ENCODE data around the gene IDUA.
"Not testable (repeated sequence)": the region's sequence is repeated elsewhere in the genome, so short reads cannot be mapped to it uniquely, and the experiment has no call there.

The IDUA gene

GRCh38 chr4:986879-987623 lies at the start of gene IDUA:
TSS of gene IDUA (plus strand) at chr4:987044. CDS start at chr4:987085, 41 bp downstream.
- peak; percentile 91 for DNase-seq (ENCODE audit: low spot score)

- not testable (repeated sequence) for DNase-seq (ENCODE audit: low spot score)
Measured at GRCh38 chr4:939508-939907, 47.3 kb upstream of the IDUA start.

DNA sequence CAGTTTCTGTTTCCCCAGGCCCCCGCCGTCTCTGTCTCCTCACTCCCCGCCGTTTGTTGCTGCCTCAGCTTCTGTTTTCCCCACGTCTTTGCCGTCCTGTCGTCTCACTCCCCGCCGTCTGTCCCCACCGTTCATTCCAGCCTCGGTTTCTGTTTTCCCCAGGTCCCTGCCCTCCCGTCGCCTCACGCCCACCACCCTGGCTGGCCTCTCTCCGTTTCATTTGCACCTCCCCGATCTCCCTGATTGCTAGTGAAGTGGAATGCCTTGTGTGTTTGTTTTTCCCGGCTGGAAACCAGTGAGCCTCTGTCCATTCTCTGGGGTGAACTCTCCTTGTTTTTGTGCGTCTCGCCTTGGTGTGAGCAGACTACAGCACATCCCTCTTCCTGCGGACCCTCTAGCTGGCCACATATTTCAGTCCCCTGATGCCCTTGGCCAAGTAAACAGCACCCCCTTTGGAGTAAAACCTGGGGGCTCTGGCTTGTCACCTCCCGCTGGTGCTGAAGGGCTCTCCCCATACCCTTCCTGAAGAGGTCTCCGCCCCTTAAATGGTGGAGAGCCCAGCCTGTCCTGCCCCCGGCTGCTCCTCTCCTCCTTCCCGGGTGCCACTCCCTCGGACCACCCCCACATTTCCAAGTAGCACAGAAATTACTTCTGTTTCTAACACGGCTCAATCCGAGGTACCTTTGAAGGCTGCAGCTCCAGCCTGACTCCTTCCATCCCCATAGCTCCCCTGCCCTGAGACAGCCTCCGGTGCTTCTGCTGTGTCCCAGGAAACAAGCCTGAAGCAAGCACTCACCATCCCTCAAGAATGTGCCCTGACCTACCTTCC lies 41.4 kb upstream of the IDUA start:
- no peak for DNase-seq (ENCODE audit: low spot score)

DNA sequence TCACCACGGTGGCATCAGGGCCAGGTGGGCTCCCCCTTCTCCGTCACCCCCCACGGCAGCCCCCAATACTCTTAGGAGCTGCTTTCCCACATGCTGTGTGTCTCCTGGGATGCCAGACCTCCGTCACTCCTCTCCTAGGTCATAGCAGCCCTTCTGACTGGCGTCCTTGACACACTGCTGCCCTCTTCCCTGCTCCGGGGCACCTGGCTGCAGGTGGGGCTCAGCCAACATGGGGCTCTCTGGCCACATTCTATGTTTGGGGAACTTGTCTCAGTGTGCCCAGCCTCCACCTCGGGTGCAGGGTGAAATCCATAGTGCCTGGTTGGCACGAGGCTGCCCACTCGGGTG lies 40.8 kb upstream of the IDUA start:
- no peak for DNase-seq (ENCODE audit: low spot score)

DNA sequence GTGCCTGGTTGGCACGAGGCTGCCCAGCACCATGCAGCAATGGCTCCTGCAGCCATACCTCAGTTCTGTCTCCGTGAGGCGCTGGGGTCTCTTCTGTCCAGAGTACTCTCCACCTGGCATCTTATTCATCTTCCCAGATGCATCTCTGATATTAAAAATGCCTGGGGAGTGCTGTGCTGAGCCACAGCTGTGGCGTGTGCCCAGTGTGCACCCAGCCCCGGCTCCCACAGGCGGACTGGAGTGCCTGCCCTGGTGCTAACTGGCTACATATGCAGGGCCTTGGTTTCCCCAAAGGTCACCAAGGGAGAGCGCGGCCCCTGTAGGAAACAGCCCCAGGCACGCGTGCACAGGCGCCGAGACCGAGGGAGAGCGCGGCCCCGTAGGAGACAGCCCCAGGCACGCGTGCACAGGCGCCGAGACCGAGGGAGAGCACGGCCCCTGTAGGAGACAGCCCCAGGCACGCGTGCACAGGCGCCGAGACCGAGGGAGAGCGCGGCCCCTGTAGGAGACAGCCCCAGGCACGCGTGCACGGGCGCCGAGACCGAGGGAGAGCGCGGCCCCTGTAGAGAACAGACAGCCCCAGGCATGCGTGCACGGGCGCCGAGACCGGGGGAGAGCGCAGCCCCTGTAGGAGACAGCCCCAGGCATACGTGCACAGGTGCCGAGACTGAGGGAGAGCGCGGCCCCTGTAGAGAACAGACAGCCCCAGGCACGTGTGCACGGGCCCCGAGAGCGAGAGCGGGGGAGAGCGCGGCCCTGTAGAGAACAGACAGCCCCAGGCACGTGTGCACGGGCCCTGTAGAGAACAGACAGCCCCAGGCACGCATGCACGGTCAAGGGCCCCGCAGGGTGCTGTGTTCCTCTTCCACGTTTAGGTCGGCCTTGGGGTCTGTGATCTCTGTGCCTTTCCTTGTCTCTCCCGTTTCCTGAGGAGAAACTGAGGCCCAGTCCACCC lies 40.0 kb upstream of the IDUA start:
- no peak for DNase-seq (ENCODE audit: low spot score)

GRCh38 chr4:947491-947971 lies 39.3 kb upstream of the IDUA start:
- DNase-seq (ENCODE audit: low spot score), result no peak

DNA sequence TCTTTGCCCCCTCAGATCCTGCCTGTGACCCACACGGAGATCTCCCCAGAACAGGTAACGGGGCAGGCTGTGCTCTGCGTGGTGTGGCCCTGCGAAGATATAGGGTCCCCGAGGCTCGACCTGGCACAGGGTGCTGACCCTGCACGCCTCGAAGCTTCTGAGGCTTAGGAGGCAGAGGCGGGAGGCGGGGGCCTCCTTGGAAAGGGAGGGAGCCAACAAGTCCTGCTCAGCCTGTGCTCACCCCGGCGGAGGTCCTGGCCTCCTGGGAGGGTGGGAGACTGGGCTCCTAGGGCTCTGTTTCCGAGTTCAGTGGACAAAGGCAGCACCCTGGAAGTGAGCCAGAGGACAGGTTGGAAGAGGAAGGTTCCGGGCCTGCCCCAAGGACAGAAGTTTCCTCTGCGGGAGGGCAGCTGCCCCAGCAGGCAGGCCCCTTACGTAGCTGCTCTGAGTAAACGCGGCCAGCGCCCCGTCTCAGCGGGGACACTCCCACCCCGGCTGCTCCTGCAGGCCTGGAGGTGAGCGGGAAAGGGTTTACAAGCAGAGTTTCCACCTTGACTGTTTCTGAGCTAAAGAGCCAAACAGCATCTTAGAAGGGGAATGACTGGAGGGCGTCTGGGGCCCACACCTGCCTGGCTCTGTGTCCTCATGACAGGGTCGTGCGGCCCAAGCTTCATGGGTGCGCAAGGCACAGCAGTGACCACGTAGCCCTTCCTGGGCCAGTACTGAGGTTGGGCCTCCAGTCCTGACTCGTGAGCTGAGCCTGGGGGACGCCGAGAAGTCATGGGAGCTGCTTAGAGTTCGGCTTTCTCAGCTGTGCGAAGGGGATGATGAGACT lies 38.5 kb upstream of the IDUA start:
- DNase-seq (ENCODE audit: low spot score), result no peak

- no peak for DNase-seq (ENCODE audit: low spot score)
Measured at GRCh38 chr4:948936-949300, 37.9 kb upstream of the IDUA start.

GRCh38 chr4:949656-950055 lies 37.2 kb upstream of the IDUA start:
- DNase-seq (ENCODE audit: low spot score), result no peak

GRCh38 chr4:950136-951020 lies 36.5 kb upstream of the IDUA start:
- no peak for DNase-seq (ENCODE audit: low spot score)

GRCh38 chr4:951186-951585 lies 35.7 kb upstream of the IDUA start:
- DNase-seq (ENCODE audit: low spot score), result no peak

DNA sequence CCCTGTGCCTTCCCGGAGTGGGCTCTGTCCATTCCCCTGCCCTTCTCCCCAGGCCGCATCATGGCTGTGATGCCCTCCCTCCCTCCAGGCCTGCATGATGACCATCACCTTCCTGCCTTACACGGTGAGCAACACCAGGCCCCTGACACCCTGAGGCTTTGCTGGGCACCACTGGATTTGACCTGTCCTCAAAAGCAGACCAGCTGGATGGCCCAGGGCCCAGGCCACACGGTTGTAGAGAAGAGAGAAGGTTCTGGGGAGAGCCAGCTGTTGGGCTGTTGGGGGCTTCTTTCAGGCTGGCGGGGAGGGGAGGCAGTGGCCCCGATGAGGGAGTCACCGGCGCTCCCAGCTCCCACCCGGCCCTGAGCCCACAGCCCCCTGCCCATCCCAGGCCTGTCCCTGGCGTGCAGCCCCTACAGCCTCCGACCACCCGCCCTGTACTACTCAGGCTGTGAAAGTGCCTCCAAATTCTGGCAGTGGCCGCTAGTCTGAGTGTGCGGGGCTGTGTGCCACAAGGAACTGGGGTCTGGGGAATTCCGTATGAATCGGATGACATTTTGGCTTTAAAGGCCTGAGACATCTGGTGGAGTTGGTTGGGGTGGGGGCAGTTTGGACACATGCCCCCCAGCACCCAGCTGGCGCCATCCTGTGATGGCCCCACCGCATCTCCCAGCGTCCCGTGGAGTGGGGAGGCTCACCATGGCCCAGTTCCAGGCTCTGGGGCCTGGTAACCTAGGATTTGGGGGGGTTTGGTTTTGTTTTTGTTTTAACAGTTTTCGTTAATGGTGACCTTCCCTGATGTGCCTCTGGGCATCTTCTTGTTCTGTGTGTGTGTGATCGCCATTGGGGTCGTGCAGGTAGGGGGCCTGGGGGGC lies 35.0 kb upstream of the IDUA start:
- DNase-seq (ENCODE audit: low spot score), result no peak

- no peak for DNase-seq (ENCODE audit: low spot score)
Measured at GRCh38 chr4:952881-953573, 33.8 kb upstream of the IDUA start.

DNA sequence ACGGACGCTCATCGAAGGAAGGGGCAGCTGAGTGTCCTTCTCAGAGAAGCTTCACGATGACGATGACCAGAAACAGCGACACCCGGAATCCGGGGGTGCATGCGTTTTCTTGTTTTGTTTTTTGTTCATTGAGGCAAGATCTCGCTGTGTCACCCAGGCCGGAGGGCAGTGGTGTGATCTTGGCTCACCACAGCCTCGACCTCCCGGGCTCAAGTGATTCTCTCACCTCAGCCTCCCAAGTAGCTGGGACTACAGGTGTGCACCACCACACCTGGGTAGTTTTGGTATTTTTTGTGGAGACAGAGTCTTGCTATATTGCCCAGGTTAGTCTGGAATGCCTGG lies 33.3 kb upstream of the IDUA start:
- no peak for DNase-seq (ENCODE audit: low spot score)

DNA sequence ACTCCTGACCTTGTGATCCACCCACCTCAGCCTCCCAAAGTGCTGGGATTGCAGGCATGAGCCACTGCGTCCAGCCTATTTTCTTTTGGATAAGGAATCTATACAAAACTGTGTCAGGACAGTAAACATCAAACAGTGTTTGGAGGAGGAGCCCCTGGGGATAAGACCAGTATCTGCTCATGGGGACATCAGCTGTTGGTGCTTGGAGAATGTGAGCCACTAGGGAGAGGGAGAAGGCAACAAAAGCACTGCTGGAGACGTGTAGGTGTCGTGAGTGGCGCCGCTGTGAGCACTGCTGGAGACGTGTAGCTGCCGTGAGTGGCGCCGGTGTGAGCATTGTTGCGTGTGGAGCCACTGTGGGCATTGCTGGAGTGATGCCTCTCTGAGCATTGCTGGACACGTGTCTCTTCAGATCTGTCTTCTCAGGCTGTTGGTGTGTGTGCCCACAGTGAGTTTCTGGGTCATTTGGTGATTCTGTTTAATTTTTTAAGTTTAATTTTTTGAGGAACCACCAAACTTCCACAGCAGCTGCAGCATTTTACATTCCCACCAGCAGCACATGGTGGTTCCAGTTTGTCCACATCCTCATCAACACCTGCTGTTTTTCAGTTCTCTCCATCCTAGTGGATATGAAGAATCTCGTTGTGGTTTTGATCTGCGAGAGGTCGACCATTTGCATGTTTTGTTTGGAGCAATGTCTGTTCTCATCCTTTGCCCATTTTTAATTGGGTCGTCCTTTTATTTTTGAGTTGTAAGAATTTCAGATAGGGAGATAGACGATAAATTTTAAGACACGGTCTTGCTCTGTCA lies 32.4 kb upstream of the IDUA start:
- DNase-seq (ENCODE audit: low spot score), result no peak

DNA sequence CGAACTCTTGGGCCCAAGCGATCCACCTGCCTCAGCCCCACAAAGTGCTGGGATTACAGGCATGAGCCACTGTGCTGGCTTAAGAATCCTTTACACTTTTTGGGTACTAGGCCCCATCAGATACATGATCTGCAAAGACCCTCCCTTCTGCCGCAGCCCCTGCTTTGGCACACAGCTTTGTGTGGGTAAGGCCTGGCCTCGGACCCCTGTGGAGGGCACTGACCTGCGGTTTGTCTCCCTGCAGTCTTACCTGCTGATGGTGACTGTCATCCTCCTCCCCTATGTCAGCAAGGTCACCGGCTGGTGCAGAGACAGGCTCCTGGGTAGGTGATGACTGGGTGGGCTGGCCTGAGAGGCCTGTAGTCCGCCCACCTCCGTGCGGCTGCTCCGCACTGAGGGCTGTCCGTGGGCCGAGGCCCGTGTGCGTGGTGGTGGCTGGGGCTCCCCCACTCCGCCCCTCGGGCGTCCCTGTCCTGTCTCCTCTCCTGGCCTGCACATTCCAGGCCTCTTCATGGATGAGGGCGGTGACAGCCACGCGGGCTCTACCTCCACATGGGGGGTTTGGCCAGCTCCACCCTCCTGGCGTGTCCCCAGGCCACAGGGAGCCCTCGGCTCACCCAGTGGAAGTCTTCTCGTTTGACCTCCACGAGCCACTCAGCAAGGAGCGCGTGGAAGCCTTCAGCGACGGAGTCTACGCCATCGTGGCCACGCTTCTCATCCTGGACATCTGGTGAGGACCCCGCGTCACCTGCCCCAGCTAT lies 31.5 kb upstream of the IDUA start:
- DNase-seq (ENCODE audit: low spot score), result no peak

DNA sequence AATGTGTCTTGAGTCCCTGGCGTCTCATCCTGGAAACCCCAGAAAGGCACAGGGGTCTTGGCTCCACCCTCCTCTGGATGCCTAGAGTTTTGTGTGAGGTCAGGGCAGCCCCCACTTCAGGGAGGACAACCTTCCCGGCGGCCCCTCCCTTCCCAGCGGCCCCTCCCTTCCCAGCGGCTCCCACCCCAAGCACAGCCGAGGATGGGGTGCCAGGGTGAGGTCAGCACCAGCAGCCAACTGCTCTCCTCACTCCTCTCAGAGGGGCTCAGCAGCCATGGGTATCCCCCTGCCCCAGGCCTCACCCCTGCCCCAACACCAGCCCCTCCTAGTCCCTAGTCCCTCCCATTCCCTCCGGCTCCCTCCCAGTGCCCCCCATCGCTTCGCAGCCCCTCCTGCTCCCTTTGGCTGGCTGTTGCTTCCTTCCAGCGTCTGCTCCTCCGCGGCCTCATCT lies 30.9 kb upstream of the IDUA start:
- DNase-seq (ENCODE audit: low spot score), result no peak
